Lower lobe of right lung (tissue), 2 donors: ENCODE results near the gene SYP. TPM values are rescaled to one million over a fixed set of nuclear protein-coding genes. Genes with fewer than 3 reads are reported as not detected.

Experiments used
- ATAC-seq, 2 donors: fragments of 200-7000 bp; cut with Tn5 transposase; one replicate each; pipeline ENCODE4 v1.9.1; 2020 to 2022; ENCODE audit warnings: mild to moderate bottlenecking in 2 of 2, moderate library complexity in 2 of 2
- DNase-seq: peaks from one replicate; pipeline ENCODE4 v3.0.0-alpha.2; 2020
- H3K27ac ChIP-seq: fragments of 200-600 bp; one replicate; pipeline ENCODE4 v1.8.0; 2022
- H3K27me3 ChIP-seq: fragments of 200-600 bp; one replicate; pipeline ENCODE4 v1.8.0; 2022; ENCODE audit warnings: low read depth
- H3K36me3 ChIP-seq: fragments of 200-600 bp; one replicate; pipeline ENCODE4 v1.8.0; 2022; ENCODE audit warnings: mild to moderate bottlenecking
- H3K4me1 ChIP-seq: fragments of 200-600 bp; one replicate; pipeline ENCODE4 v1.8.0; 2022
- H3K4me3 ChIP-seq: fragments of 200-600 bp; one replicate; pipeline ENCODE4 v1.8.0; 2022; ENCODE audit warnings: mild to moderate bottlenecking
- H3K9me3 ChIP-seq: fragments of 200-600 bp; one replicate; pipeline ENCODE4 v1.8.0; 2022
- intact Hi-C: fragments of 100-400 bp; cut with DNase I; formaldehyde crosslinking; loops from one replicate; pipeline ENCODE4 v1.11.0; 2022
- total RNA-seq: library from RNA; stranded (reverse); fragmentation: NEBNext Ultra II Directional; extraction: Animal tissue kit (Norgen Biotek cat#: 25700); gene quantifications from one replicate; pipeline ENCODE4 v1.2.1, GENCODE V29; 2021
- TF ChIP-seq, protein P1 (sequence below): fragments of 200-600 bp; IDR thresholded peaks from one replicate; pipeline ENCODE4 v1.8.0; 2022; ENCODE audit warnings: antibody characterized with exemption, mild to moderate bottlenecking
- donor health status: DM: no; HTN: yes; CAD: no; lungs with severe emphysema.

The SYP gene
- total RNA-seq, 1 donor from 2014 or later, result 4.2 TPM

DNA sequence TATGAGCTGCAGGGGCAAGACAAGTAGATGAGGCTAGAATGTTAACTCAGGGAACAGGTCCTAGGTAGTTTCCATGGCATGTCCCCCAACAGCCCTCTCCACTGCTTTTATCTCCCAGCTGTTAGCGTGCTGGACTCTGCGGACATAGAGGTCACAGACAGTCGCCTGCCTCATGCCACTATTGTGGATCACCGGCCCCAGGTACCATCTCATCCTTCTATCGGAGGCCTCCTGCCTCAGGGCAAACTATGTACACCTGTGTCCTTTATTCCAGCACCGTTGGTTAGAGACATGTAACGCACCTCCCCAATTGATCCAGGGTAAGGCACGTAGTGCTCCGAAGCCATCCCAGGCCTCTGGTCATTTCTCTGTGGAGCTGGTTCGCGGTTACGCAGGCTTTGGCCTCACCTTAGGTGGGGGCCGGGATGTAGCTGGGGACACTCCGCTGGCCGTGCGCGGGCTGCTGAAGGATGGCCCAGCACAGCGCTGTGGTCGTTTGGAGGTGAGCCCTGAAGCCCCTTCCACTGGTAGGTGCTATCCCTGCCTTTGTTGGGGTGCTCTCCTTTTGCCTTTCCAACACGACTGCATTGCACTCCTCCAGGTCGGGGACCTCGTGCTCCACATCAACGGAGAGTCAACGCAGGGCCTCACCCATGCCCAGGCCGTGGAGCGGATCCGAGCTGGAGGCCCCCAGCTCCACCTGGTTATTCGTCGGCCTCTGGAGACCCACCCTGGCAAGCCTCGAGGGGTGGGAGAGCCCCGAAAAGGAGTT, 35.2 kb downstream of the SYP start:
- DNase-seq (no peak), ATAC-seq (no peak)
- intact Hi-C loops, result no loop called here
- peaks cover 19% of the 10 kb centered on the region for H3K4me1 ChIP-seq
- TF ChIP-seq, protein P1, sequence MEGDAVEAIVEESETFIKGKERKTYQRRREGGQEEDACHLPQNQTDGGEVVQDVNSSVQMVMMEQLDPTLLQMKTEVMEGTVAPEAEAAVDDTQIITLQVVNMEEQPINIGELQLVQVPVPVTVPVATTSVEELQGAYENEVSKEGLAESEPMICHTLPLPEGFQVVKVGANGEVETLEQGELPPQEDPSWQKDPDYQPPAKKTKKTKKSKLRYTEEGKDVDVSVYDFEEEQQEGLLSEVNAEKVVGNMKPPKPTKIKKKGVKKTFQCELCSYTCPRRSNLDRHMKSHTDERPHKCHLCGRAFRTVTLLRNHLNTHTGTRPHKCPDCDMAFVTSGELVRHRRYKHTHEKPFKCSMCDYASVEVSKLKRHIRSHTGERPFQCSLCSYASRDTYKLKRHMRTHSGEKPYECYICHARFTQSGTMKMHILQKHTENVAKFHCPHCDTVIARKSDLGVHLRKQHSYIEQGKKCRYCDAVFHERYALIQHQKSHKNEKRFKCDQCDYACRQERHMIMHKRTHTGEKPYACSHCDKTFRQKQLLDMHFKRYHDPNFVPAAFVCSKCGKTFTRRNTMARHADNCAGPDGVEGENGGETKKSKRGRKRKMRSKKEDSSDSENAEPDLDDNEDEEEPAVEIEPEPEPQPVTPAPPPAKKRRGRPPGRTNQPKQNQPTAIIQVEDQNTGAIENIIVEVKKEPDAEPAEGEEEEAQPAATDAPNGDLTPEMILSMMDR, result no peak
- H3K4me3 ChIP-seq, result no peak overlapping the region
- H3K27me3 ChIP-seq, result no peaks in the 10 kb centered on the region
- no peaks in the 10 kb centered on the region for H3K36me3 ChIP-seq
- H3K27ac ChIP-seq, result peak overlapping the region; percentile 87
- H3K9me3 ChIP-seq, result no peaks in the 10 kb centered on the region

DNA sequence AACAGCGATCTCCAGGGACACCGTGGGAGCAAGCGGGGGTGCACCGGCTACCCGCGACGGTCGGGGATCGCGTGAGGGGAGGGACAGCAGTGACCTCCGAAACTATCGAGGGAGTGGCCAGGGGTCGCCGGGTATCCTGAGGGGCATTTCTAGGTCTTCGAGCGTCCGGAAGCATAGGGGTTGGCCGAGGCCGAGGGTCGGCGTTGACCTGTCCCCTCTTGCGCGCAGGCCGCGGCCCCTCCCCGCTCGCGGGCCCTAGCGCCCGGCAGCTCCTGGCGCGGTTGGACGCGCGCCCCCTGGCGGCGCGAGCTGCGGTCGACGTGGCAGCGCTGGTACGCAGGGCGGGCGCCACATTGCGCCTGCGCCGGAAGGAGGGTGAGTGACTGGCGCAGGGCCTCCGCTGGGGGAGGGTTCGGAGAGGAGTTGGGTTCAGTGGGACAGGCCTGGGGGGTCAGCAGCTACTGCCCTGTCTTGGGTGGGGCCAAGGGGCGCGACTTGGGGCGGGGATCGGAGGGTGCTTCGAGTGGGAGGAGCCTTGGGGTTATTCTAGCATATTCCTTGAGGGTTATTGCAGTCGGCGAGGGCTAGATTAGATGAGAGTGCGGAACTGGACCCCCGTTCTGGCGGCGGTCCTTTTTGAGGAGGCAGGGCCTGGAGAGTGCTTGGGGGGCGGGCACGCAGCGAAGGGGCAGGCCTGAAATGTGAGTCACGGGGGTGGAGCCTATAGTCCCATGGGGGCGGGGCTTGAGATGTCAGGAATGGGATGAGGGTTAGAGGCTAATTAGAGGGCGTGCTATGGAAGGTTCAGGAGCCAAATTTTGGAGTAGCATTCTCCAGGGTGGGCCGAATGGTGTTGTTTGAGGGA, 36.2 kb downstream of the SYP start:
- Histone ChIP-seq H3K9me3 (no peaks in the 10 kb centered on the region), H3K4me3 (peak overlapping the region; percentile 51), H3K36me3 (no peaks in the 10 kb centered on the region), H3K27me3 (no peaks in the 10 kb centered on the region), H3K27ac (peak overlapping the region; percentile 87), H3K4me1 (peaks cover 19% of the 10 kb centered on the region)
- TF ChIP-seq, protein P1, result peak; percentile 76
- intact Hi-C loops, result no loop called here
- DNase-seq (peak; percentile 91), ATAC-seq (peak; percentile 85 to 91)

DNA sequence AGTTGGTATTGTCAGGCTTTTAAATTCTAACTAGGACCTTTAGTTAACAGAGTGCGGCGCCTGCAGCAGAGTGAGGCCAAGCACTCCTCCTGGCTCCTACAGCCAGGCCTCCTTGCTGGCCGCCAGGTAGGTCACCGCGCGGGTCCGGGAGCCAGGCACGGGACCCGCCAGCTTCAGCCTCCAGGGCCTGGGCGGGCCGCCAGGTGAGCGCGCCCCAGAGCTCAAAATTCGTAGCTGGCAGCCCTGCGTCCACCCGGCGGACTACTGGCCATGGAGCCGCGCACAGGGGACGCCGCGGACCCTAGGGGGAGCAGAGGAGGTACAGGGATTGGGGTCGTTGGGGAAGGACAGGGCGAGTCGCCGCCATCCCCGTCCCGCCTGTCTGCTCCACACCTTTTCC, 37.4 kb downstream of the SYP start, which contains the start of gene MAGIX:
Gene MAGIX (plus strand): TSS at position 139 of the 400 bp plus-strand sequence. CDS start 132 bp downstream, at position 271.
- Histone ChIP-seq H3K27me3 (no peaks in the 10 kb centered on the region), H3K4me1 (peaks cover 14% of the 10 kb centered on the region), H3K27ac (peak within 1 kb of the TSS; percentile 87), H3K9me3 (no peaks in the 10 kb centered on the region), H3K4me3 (peak within 1 kb of the TSS; percentile 51), H3K36me3 (no peaks in the 10 kb centered on the region)
- TF ChIP-seq, protein P1, result no peak
- DNase-seq, result no peak
- ATAC-seq, result peak in 1 of 2 donors; percentile 15
- intact Hi-C loops, result no loop called here

DNA sequence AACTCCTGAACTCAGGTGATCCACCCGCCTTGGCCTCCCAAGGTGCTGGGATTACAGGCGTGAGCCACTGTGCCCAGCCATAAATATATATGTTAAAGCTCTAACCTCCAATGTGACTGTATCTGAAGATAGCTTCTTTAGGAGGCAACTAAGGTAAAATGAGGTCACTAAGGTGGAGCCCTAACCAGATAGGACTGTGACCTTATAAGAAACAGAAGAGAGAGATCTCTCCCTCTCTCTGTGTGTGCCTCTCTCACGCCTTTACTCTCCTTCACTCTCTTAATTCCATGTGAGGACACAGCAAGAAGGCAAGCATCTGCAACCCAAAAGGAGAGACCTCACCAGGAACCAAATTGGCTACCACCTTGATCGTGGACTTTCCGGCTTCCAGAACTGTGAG, 38.4 kb downstream of the SYP start:
- no peaks in the 10 kb centered on the region for H3K27me3 ChIP-seq
- H3K36me3 ChIP-seq, result no peaks in the 10 kb centered on the region
- ATAC-seq (no peak), DNase-seq (no peak)
- H3K4me1 ChIP-seq, result peaks cover 7% of the 10 kb centered on the region
- TF ChIP-seq, protein P1, result no peak
- no peak overlapping the region for H3K4me3 ChIP-seq
- intact Hi-C loops, result no loop called here
- H3K27ac ChIP-seq, result no peak overlapping the region
- no peaks in the 10 kb centered on the region for H3K9me3 ChIP-seq

DNA sequence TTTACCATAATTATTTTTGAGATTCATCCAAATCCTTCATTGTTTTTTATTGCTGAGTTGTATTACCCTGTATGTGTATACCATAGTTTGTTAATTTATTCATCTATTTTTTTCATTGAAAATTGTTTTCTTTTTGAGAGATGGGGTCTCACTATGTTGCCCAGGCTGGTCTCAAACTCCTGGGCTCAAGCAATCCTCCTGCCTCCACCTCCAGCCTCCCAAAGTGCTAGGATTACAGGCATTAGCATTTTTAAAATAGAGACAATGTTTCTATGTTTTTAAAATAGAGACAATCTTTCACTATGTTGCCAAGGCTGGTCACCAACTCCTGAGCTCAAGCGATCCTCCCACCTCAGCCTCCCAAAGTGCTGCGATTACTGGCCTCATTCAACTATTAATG, 39.1 kb downstream of the SYP start:
- intact Hi-C loops, result no loop called here
- TF ChIP-seq, protein P1, result no peak
- H3K27ac ChIP-seq, result no peak overlapping the region
- DNase-seq, result no peak
- no peaks in the 10 kb centered on the region for H3K36me3 ChIP-seq
- H3K9me3 ChIP-seq, result no peaks in the 10 kb centered on the region
- no peaks in the 10 kb centered on the region for H3K27me3 ChIP-seq
- H3K4me1 ChIP-seq, result peaks cover 7% of the 10 kb centered on the region
- H3K4me3 ChIP-seq, result no peak overlapping the region
- ATAC-seq, result no peak
